A549 (cell line): ENCODE results near the gene GMDS. TPM values are rescaled to one million over a fixed set of nuclear protein-coding genes. Genes with fewer than 3 reads are reported as not detected.

Source experiments
- ATAC-seq, 2 experiments: fragments of 200-7000 bp in 1 of 2; fragments of >200 bp in 1 of 2; cut with Nextera tagmentation in 1 of 2; cut with Tn5 transposase in 1 of 2; 3 replicates each; pipeline versions ENCODE4 v1.8.0 to v1.9.1; 2018 to 2020; ENCODE audit warnings: mild to moderate bottlenecking in 1 of 2, moderate library complexity in 1 of 2
- CTCF ChIA-PET: fragments of 300-600 bp; sonication (Branson Sonifier 250); formaldehyde crosslinking; extraction: SDS; loops from one replicate; lab custom pipeline; 2021; ENCODE audit warnings: antibody characterized with exemption, inconsistent platforms; lab: Yijun Ruan, JAX
- POLR2A ChIA-PET: fragments of 350-600 bp; formaldehyde crosslinking; extraction: SDS; loops from one replicate; lab custom pipeline; 2021; ENCODE audit warnings: antibody characterized with exemption, inconsistent platforms; lab: Yijun Ruan, JAX
- DNase-seq, 2 experiments: peaks; one replicate each; pipeline versions ENCODE4 v3.0.0 to v3.0.0-alpha.2; 2011 to 2016; ENCODE audit warnings: low read depth in 1 of 2, low spot score in 1 of 2
- FAIRE-seq: peaks from 2 replicates; lab custom pipeline; 2011; peaks lifted over from hg19 to GRCh38; lab: Jason Lieb, UNC
- H3K27ac ChIP-seq, 2 experiments: fragments of >200 bp; sonication (Bioruptor Twin); formaldehyde crosslinking; 3 replicates each; pipeline ENCODE4 v1.5.1; 2016 to 2017
- H3K4me1 ChIP-seq: fragments of >200 bp; sonication (Bioruptor Twin); formaldehyde crosslinking; 3 replicates; pipeline ENCODE4 v1.6.1; 2016
- H3K4me2 ChIP-seq: fragments of >200 bp; sonication (Bioruptor Twin); formaldehyde crosslinking; 3 replicates; pipeline ENCODE4 v1.6.1; 2016
- H3K4me3 ChIP-seq: fragments of >200 bp; sonication (Bioruptor Twin); formaldehyde crosslinking; 3 replicates; pipeline ENCODE4 v1.5.1; 2016
- H3K9me3 ChIP-seq: fragments of >200 bp; sonication (Bioruptor Twin); formaldehyde crosslinking; 3 replicates; pipeline ENCODE4 v1.6.1; 2016
- CEBPB ChIP-seq, 2 experiments: fragments of >200 bp in 1 of 2; sonication (Bioruptor Twin) in 1 of 2; formaldehyde crosslinking in 1 of 2; IDR thresholded peaks; 2 replicates each; pipeline ENCODE4 v1.6.1; 2012 to 2016
- CHD4 ChIP-seq: fragments of 200-600 bp; sonication (generic); IDR thresholded peaks from 2 replicates; pipeline ENCODE4 v1.6.1; 2016; ENCODE audit warnings: antibody characterized with exemption, mild to moderate bottlenecking, borderline replicate concordance
- CTCF ChIP-seq: fragments of >200 bp; sonication (Bioruptor Twin); formaldehyde crosslinking; IDR thresholded peaks from 3 replicates; pipeline ENCODE4 v1.5.1; 2016
- EHF ChIP-seq: fragments of 250-450 bp; sonication (Bioruptor Pico); IDR thresholded peaks from 2 replicates; pipeline ENCODE4 v1.5.0; 2020; ENCODE audit warnings: mild to moderate bottlenecking
- EP300 ChIP-seq, 2 experiments: fragments of >200 bp; sonication (Bioruptor Twin); formaldehyde crosslinking; IDR thresholded peaks; 2 replicates in 1 of 2; 3 replicates in 1 of 2; pipeline ENCODE4 v1.6.1; 2016 to 2017
- FOSB ChIP-seq: fragments of 250-450 bp; sonication (Bioruptor Pico); IDR thresholded peaks from 2 replicates; pipeline ENCODE4 v1.5.0; 2020; ENCODE audit warnings: mild to moderate bottlenecking, moderate library complexity
- HES2 ChIP-seq: fragments of >200 bp; sonication (Bioruptor Twin); formaldehyde crosslinking; IDR thresholded peaks from 2 replicates; pipeline ENCODE4 v1.6.1; 2016
- JUNB ChIP-seq: fragments of >200 bp; sonication (Bioruptor Twin); formaldehyde crosslinking; IDR thresholded peaks from 2 replicates; pipeline ENCODE4 v1.6.1; 2016
- KDM1A ChIP-seq: fragments of 200-600 bp; sonication (generic); IDR thresholded peaks from 2 replicates; pipeline ENCODE4 v1.6.1; 2016; ENCODE audit warnings: low read depth, mild to moderate bottlenecking
- KDM5A ChIP-seq: fragments of 200-600 bp; sonication (generic); IDR thresholded peaks from 2 replicates; pipeline ENCODE4 v1.6.1; 2016; ENCODE audit warnings: antibody characterized with exemption, mild to moderate bottlenecking
- MAFK ChIP-seq: fragments of 450-650 bp; IDR thresholded peaks from 2 replicates; pipeline ENCODE4 v1.6.1; 2014; ENCODE audit not compliant: partially characterized antibody
- POLR2AphosphoS2 ChIP-seq: conservative IDR thresholded peaks from 2 replicates; pipeline ENCODE4 v1.6.1; 2012; ENCODE audit warnings: low read length, improper control_type of control experiment, inconsistent platforms
- RAD21 ChIP-seq, 2 experiments: fragments of >200 bp in 1 of 2; sonication (Bioruptor Twin) in 1 of 2; formaldehyde crosslinking in 1 of 2; IDR thresholded peaks in 1 of 2; conservative IDR thresholded peaks in 1 of 2; 2 replicates in 1 of 2; 3 replicates in 1 of 2; pipeline ENCODE4 v1.6.1; 2012 to 2018; ENCODE audit warnings: inconsistent platforms in 1 of 2
- SMC3 ChIP-seq: fragments of >200 bp; sonication (Bioruptor Twin); formaldehyde crosslinking; IDR thresholded peaks from 3 replicates; pipeline ENCODE4 v1.6.1; 2018; ENCODE audit warnings: inconsistent platforms
- SREBF2 ChIP-seq: fragments of 450-650 bp; IDR thresholded peaks from 2 replicates; pipeline ENCODE4 v1.6.1; 2014; ENCODE audit warnings: mild to moderate bottlenecking, moderate library complexity
- ZNF302 ChIP-seq: fragments of 250-450 bp; sonication (Bioruptor Pico); IDR thresholded peaks from 2 replicates; pipeline ENCODE4 v1.9.0; 2021; ENCODE audit warnings: inconsistent platforms, mild to moderate bottlenecking, moderate library complexity
- WGBS: methylation state at CpG from one replicate; pipeline ENCODE4 v1.1.6; 2017; ENCODE audit errors: missing lambda C conversion rate; 5-methylcytosine and 5-hydroxymethylcytosine counted together
- polyA plus RNA-seq, 4 experiments: library from polyadenylated mRNA; depleted of rRNA in 3 of 4; stranded (reverse); fragments of >200 nt; fragmentation: RNase III in 1 of 4; extraction: RNeasy Plus Mini Kit Qiagen cat#74134 plus additional on column Dnase treatment in 1 of 4; gene quantifications; 2 replicates in 3 of 4; 3 replicates in 1 of 4; pipeline ENCODE4 v1.2.3, GENCODE V29; 2011 to 2017

The GMDS gene
- polyA plus RNA-seq, 2 of the 4 experiments (the other 2 are of a cell fraction), result 9.9 to 12.4 TPM

- TF ChIP-seq ZNF302 (CRISPR knock-in tag) (no peak), CHD4 (no peak), KDM1A (no peak)
- POLR2A ChIA-PET, result no interaction called here
- WGBS, result 93% methylated on average over 2 of the region's 2 CpGs
- CTCF ChIA-PET, result no interaction called here
- Histone ChIP-seq H3K9me3 (no peaks in the 10 kb centered on the region), H3K4me2 (no peak overlapping the region), H3K4me1 (peaks cover 23% of the 10 kb centered on the region), H3K27ac (no peak overlapping the region), H3K4me3 (no peak overlapping the region)
- FAIRE-seq, result no peak
- DNase-seq, result no peak
- no peak for ATAC-seq
Measured at GRCh38 chr6:2164481-2164880, 80.9 kb downstream of the GMDS start.

- Histone ChIP-seq H3K27ac (no peak overlapping the region), H3K4me3 (no peak overlapping the region), H3K4me1 (peaks cover 14% of the 10 kb centered on the region), H3K9me3 (no peaks in the 10 kb centered on the region), H3K4me2 (no peak overlapping the region)
- ChIA-PET CTCF (no interaction called here), POLR2A (no interaction called here)
- ATAC-seq, result no peak
- no peak for FAIRE-seq
- WGBS, result 87% methylated on average over 1 of the region's 1 CpG
- no peak for TF ChIP-seq ZNF302 (CRISPR knock-in tag)
- TF ChIP-seq KDM1A, result no peak
- TF ChIP-seq JUNB, result no peak
- no peak for TF ChIP-seq RAD21 (conservative IDR thresholded peaks at IDR 0.05 in 1 of 2, IDR thresholded peaks at IDR 0.05 in 1 of 2)
- no peak for TF ChIP-seq KDM5A
- TF ChIP-seq, all 56 proteins: peak for 0
- no peak for DNase-seq
Measured at GRCh38 chr6:2162079-2162445, 83.3 kb downstream of the GMDS start.

GRCh38 chr6:2158596-2159271, 86.7 kb downstream of the GMDS start:
- CTCF ChIA-PET, result interaction anchor here (0.6 to 1.0 kb wide), 3 partner anchors 26 to 38 kb away, joined by 3 to 4 read pairs (median 3); no protein-coding TSS in a partner anchor
- no peaks in the 10 kb centered on the region for H3K9me3 ChIP-seq
- TF ChIP-seq CEBPB (IDR thresholded peaks at IDR 0.05), result peak in 1 of 2 experiments; percentile 50; a peak in 2 of 4 replicates
- TF ChIP-seq MAFK, result peak; percentile 69
- peak; percentile 48 for TF ChIP-seq CTCF
- TF ChIP-seq RAD21 (conservative IDR thresholded peaks at IDR 0.05 in 1 of 2, IDR thresholded peaks at IDR 0.05 in 1 of 2), result peak in 1 of 2 experiments; percentile 47; a peak in 3 of 5 replicates
- no peak for TF ChIP-seq SREBF2
- 0 out of 3 replicates have a peak, but pooled peaks have one; percentile 31 for TF ChIP-seq SMC3
- TF ChIP-seq EP300 (IDR thresholded peaks at IDR 0.05), result no peak
- TF ChIP-seq, all 56 proteins: peak for 5
- FAIRE-seq, result no peak
- POLR2A ChIA-PET, result no interaction called here
- DNase-seq, result peak; percentile 74 to 86
- Histone ChIP-seq H3K4me2 (no peak overlapping the region), H3K27ac (no peak overlapping the region), H3K4me3 (no peak overlapping the region), H3K4me1 (peaks cover 5% of the 10 kb centered on the region; the same call in 1 of the 3 replicates)
- WGBS, result 30% methylated on average over 12 of the region's 12 CpGs
- peak; percentile 98 to 99 for ATAC-seq

GRCh38 chr6:2157441-2158127, 87.8 kb downstream of the GMDS start:
- ChIA-PET CTCF (interaction anchor here (1.0 kb wide), 1 partner anchor 34 kb away, joined by 3 read pairs; no protein-coding TSS in a partner anchor), POLR2A (no interaction called here)
- Histone ChIP-seq H3K4me3 (no peak overlapping the region), H3K9me3 (no peaks in the 10 kb centered on the region), H3K4me1 (peaks cover 5% of the 10 kb centered on the region; the same call in 1 of the 3 replicates), H3K27ac (no peak overlapping the region), H3K4me2 (no peak overlapping the region)
- TF ChIP-seq FOSB (CRISPR knock-in tag) (no peak), POLR2AphosphoS2 (no peak), EHF (CRISPR knock-in tag) (no peak), HES2 (no peak)
- ATAC-seq (no peak), DNase-seq (no peak), FAIRE-seq (no peak)
- 20% methylated on average over 1 of the region's 1 CpG for WGBS
